GM12873 (cell line): ENCODE data around the gene RAB11FIP4.
A peak's percentile ranks its signal among the peaks of the same experiment; 100 is the strongest.

Experiments
- CTCF ChIP-seq: IDR thresholded peaks from 2 replicates; pipeline ENCODE4 v1.5.1; 2012; ENCODE audit warnings: low read depth, mild to moderate bottlenecking, moderate library complexity, low read length, control low read depth; ENCODE audit not compliant: insufficient read depth; ENCODE audit errors: missing control alignments

RAB11FIP4 gene

GRCh38 chr17:31537565-31538011 is 146.1 kb downstream of the RAB11FIP4 start:
- TF ChIP-seq CTCF, result no peak

GRCh38 chr17:31538080-31538762 is 146.7 kb downstream of the RAB11FIP4 start:
- no peak for TF ChIP-seq CTCF

GRCh38 chr17:31540602-31541307 is 149.3 kb downstream of the RAB11FIP4 start:
- TF ChIP-seq CTCF, result no peak

GRCh38 chr17:31541559-31541958 is 150.1 kb downstream of the RAB11FIP4 start:
- TF ChIP-seq CTCF, result peak; percentile 56

GRCh38 chr17:31544186-31544585 is 152.7 kb downstream of the RAB11FIP4 start:
- TF ChIP-seq CTCF, result no peak

GRCh38 chr17:31546650-31547049 is 155.2 kb downstream of the RAB11FIP4 start:
- TF ChIP-seq CTCF, result no peak

- no peak for TF ChIP-seq CTCF
These were observed 157.2 kb downstream of the RAB11FIP4 start for GRCh38 chr17:31548709-31549108.
